RWPE2 (cell line): ENCODE results near the gene PRG2.

Experiments
- ATAC-seq: fragments of 200-7000 bp; cut with Tn5 transposase; 3 replicates; pipeline ENCODE4 v1.9.1; 2021; ENCODE audit warnings: low read depth
- DNase-seq: peaks from one replicate; pipeline ENCODE4 v3.0.0-alpha.2; 2020; ENCODE audit warnings: low spot score
- H3K27ac ChIP-seq: fragments of 450-650 bp; 2 replicates; pipeline ENCODE4 v1.5.1; 2017; ENCODE audit warnings: mild to moderate bottlenecking; ENCODE audit not compliant: poor library complexity, severe bottlenecking
- H3K27me3 ChIP-seq: fragments of 250-450 bp; sonication (Bioruptor Pico); 2 replicates; pipeline ENCODE4 v1.5.1; 2021; ENCODE audit warnings: mild to moderate bottlenecking, moderate library complexity; ENCODE audit not compliant: insufficient read depth, poor library complexity, severe bottlenecking
- H3K36me3 ChIP-seq: fragments of 250-450 bp; sonication (Bioruptor Pico); 2 replicates; pipeline ENCODE4 v1.5.1; 2020; ENCODE audit warnings: low read depth, mild to moderate bottlenecking, moderate library complexity
- H3K4me1 ChIP-seq: fragments of 250-450 bp; sonication (Bioruptor Pico); 2 replicates; pipeline ENCODE4 v1.5.1; 2021; ENCODE audit warnings: mild to moderate bottlenecking, moderate library complexity; ENCODE audit not compliant: insufficient read depth, poor library complexity, severe bottlenecking
- H3K4me3 ChIP-seq: fragments of 250-450 bp; sonication (Bioruptor Pico); 2 replicates; pipeline ENCODE4 v1.5.1; 2021; ENCODE audit warnings: mild to moderate bottlenecking, moderate library complexity; ENCODE audit not compliant: severe bottlenecking
- H3K9me3 ChIP-seq: fragments of 250-450 bp; sonication (Bioruptor Pico); 2 replicates; pipeline ENCODE4 v1.5.1; 2021; ENCODE audit warnings: mild to moderate bottlenecking, moderate library complexity; ENCODE audit not compliant: severe bottlenecking
- CTCF ChIP-seq: fragments of 450-650 bp; IDR thresholded peaks from one replicate; pipeline ENCODE4 v1.5.1; 2017; ENCODE audit warnings: mild to moderate bottlenecking, moderate library complexity; ENCODE audit not compliant: poor library complexity, severe bottlenecking

Gene PRG2

GRCh38 chr11:57408771-57409170, 18.3 kb upstream of the PRG2 start:
- DNase-seq: no peak
- TF ChIP-seq CTCF: no peak
- H3K27me3 ChIP-seq: no peaks in the 10 kb centered on the region
- no peak overlapping the region for H3K4me3 ChIP-seq
- H3K27ac ChIP-seq: no peak overlapping the region
- H3K4me1 ChIP-seq: no peaks in the 10 kb centered on the region
- no peaks in the 10 kb centered on the region for H3K9me3 ChIP-seq
- ATAC-seq: no peak
- H3K36me3 ChIP-seq: peaks cover 57% of the 10 kb centered on the region

- H3K4me1 ChIP-seq: no peaks in the 10 kb centered on the region
- H3K9me3 ChIP-seq: no peaks in the 10 kb centered on the region
- H3K36me3 ChIP-seq: peaks cover 49% of the 10 kb centered on the region
- TF ChIP-seq CTCF: no peak
- no peak overlapping the region for H3K27ac ChIP-seq
- H3K27me3 ChIP-seq: no peaks in the 10 kb centered on the region
- no peak for ATAC-seq
- no peak for DNase-seq
- no peak overlapping the region for H3K4me3 ChIP-seq
Measured at GRCh38 chr11:57407941-57408475, 17.6 kb upstream of the PRG2 start.

GRCh38 chr11:57407010-57407920, 16.8 kb upstream of the PRG2 start:
- DNase-seq: no peak
- no peak overlapping the region for H3K4me3 ChIP-seq
- peaks cover 46% of the 10 kb centered on the region for H3K36me3 ChIP-seq
- no peaks in the 10 kb centered on the region for H3K9me3 ChIP-seq
- no peak overlapping the region for H3K27ac ChIP-seq
- no peaks in the 10 kb centered on the region for H3K27me3 ChIP-seq
- TF ChIP-seq CTCF: no peak
- H3K4me1 ChIP-seq: peaks cover 2% of the 10 kb centered on the region
- no peak for ATAC-seq

- Histone ChIP-seq H3K4me1 (peaks cover 7% of the 10 kb centered on the region), H3K36me3 (peaks cover 37% of the 10 kb centered on the region), H3K27me3 (no peaks in the 10 kb centered on the region), H3K27ac (no peak overlapping the region), H3K9me3 (no peaks in the 10 kb centered on the region), H3K4me3 (no peak overlapping the region)
- no peak for TF ChIP-seq CTCF
- DNase-seq: no peak
- ATAC-seq: peak; percentile 24; the same call in 2 of the 3 replicates
Measured at GRCh38 chr11:57406337-57406904, 16.0 kb upstream of the PRG2 start.
